ENCODE data around the gene MRRF.
A peak's percentile ranks its signal among the peaks of the same experiment; 100 is the strongest.

Gene MRRF, protein sequence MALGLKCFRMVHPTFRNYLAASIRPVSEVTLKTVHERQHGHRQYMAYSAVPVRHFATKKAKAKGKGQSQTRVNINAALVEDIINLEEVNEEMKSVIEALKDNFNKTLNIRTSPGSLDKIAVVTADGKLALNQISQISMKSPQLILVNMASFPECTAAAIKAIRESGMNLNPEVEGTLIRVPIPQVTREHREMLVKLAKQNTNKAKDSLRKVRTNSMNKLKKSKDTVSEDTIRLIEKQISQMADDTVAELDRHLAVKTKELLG

GRCh38 chr9:122264360-122265148, at the start of gene MRRF, which contains the start of gene RBM18:
TSS of gene MRRF (plus strand) at chr9:122264882. CDS start at chr9:122270892, 6,010 bp downstream.
TSS of gene RBM18 (minus strand) at chr9:122264840. CDS start at chr9:122261492, 3,348 bp downstream.
- peak within 1 kb of the TSS; percentile 95 for H3K4me3 ChIP-seq (ENCODE audit: low read length)
- no peak for TF ChIP-seq ZNF274 (IDR thresholded peaks at IDR 0.05; ENCODE audit: low read depth, low read length)

DNA sequence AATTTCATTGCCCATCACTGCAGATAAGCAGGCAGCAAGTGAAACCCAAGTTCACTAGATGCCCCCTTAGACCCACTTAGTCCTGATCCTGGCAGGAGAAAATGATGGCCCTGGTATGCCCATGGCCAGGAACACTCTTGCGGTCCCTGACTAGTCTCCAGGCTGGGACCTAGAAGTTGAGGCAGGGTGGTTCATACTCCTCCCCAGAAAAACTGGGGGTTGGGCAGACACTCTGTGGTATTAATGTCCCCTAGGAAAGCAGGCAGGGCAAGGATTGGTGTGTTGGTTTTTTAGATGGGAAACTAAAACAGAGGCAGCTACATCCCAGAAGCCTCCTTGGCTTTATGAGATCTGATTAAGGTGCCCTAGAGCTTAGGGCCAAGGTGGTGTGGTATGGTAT, 49.0 kb upstream of the MRRF start:
- no peak overlapping the region for H3K4me3 ChIP-seq (ENCODE audit: low read length)
- no peak for TF ChIP-seq ZNF274 (IDR thresholded peaks at IDR 0.05; ENCODE audit: low read depth, low read length)

- H3K4me3 ChIP-seq (ENCODE audit: low read length): no peak overlapping the region
Measured at GRCh38 chr9:122216138-122216797, 48.4 kb upstream of the MRRF start.

DNA sequence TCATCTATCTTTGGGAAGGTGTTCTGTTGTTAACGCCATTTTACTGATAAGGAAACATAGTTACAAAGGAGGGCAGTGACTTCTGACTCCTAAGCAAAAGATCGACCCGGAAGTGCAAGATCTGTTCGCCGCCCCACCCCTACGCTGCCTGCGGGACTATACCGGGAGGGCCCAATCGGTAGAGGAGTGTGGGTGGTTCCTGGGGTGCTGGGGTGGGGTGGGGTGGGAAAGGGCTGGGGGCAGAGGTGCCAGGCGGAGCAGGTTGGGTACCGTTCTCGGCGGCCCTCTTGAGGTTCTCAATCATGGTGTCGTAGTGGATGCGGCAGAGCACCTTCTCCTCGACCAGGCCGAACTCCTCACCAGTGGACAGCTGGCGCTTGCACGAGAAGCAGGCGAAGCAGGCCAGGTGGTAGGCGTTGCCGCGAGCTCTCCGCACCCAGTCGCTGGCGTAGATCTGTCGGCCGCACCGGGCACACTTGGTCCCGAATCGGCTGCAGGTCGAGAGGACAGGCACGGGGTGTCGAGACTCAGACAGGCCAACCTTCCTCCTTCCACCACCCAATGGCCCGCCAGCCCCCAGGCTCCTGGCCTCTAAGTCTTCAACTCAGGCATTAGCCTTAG, 47.8 kb upstream of the MRRF start:
- no peak overlapping the region for H3K4me3 ChIP-seq (ENCODE audit: low read length)
- no peak for TF ChIP-seq ZNF274 (IDR thresholded peaks at IDR 0.05; ENCODE audit: low read depth, low read length)

More at GRCh38 chr9:122216138-122216797, 48.4 kb upstream of the MRRF start:
- TF ChIP-seq ZNF274 (IDR thresholded peaks at IDR 0.05; ENCODE audit: low read depth, low read length): no peak

DNA sequence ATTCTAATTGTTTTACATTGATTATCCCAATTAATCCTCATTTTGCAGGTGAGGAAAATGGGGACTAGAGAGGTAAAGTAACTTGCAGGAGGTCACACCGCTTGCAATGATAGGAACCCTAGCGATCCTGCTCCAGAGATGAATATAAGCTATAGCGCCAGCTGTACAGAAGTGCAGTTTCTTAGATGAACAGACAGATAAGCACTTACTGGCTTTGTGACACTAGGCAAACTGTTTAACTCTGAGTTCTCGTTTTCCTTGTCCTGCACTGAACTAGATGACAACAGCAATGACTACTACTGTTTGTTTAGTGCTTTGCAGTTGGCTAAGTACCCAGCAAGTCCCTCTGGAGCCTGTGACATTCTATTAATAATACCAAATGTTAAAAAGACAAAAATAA, 47.0 kb upstream of the MRRF start:
- no peak overlapping the region for H3K4me3 ChIP-seq (ENCODE audit: low read length)
- no peak for TF ChIP-seq ZNF274 (IDR thresholded peaks at IDR 0.05; ENCODE audit: low read depth, low read length)

DNA sequence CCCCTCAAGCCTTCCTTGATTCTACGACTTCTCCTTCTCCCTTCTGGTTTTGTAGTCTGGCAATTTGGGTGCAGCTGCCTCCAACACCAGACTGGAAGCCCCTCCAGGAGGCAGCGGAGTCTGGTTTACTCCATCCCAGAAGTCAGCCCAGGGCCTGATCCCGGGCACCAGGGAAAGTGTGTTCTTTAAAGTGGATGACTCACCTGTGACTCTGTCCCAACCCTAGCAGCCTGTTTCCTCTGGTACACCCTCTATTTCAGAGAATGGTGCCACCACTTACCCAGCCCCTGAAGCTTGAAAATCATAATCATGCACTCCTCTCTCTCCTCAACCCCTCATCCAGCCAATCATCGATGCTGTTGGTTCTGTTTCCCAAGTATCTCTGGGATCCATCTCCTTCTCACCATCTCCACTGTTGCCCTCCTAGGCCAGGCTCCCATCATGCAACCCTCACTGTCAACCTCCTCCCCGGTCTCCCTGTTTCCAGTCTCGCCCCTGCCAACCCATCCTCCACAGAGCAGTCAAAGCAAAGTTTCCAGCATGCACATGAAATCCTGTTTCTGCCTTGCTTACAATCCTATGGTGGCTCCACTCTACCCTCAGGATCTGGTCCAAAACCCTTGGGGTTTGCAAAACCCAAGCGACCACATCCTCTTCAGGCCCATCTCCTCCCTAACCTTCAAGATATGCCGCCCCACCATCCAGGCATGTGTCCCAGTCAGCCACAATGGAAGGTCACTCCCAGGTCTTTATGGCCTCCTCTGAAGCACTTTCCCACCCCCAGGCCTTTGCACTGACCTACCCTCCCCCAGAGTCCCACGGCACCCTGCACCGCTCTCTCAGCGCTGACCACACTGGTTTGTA, 46.4 kb upstream of the MRRF start:
- TF ChIP-seq ZNF274 (IDR thresholded peaks at IDR 0.05; ENCODE audit: low read depth, low read length): no peak
- H3K4me3 ChIP-seq (ENCODE audit: low read length): no peak overlapping the region

DNA sequence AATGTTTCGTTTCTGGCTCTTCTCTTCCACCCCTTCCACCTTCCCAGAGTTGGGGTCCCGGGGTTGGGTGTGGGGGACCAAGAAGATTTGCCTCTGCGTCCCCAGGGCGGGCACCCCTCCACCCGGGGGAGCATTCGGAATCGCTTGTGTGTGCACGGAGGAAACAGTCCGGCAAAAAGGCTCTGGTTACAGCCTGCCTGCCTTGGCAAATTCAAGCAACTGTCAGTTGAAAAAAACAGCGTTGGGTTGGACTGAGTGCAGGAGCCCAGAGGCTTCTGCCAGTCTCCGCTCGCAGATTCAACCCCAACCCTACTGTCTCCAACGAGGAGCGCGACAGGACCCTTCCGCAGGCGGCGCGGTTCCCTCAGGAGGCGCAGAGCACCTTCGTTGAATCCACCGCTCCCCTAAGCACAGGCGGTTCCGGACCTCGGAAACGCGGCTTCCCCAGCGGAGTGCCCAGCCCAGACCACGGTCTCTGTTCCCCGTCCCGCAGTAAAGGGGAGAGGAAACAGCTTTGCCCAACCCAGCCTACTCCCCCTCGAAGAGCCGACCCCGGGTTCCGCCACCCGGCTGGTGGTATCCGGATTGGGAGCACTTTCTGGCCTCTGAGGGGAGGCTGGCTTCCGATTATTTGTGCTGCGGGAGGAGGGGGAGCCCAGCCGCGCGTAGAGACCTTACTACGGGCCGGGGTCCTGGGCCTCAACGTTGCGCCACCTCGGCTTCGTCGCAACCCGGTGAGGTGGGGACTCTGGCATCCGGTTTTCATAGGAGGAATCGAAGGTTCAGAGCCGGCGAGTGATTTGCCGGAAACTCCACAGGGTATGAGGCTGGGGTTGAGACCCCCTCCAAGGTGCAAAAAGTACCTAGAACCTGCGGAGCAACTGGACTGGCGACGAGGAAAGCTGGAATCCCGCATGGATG, 45.5 kb upstream of the MRRF start:
- no peak overlapping the region; the same call in 1 of the 2 replicates for H3K4me3 ChIP-seq (ENCODE audit: low read length)
- TF ChIP-seq ZNF274 (IDR thresholded peaks at IDR 0.05; ENCODE audit: low read depth, low read length): no peak

DNA sequence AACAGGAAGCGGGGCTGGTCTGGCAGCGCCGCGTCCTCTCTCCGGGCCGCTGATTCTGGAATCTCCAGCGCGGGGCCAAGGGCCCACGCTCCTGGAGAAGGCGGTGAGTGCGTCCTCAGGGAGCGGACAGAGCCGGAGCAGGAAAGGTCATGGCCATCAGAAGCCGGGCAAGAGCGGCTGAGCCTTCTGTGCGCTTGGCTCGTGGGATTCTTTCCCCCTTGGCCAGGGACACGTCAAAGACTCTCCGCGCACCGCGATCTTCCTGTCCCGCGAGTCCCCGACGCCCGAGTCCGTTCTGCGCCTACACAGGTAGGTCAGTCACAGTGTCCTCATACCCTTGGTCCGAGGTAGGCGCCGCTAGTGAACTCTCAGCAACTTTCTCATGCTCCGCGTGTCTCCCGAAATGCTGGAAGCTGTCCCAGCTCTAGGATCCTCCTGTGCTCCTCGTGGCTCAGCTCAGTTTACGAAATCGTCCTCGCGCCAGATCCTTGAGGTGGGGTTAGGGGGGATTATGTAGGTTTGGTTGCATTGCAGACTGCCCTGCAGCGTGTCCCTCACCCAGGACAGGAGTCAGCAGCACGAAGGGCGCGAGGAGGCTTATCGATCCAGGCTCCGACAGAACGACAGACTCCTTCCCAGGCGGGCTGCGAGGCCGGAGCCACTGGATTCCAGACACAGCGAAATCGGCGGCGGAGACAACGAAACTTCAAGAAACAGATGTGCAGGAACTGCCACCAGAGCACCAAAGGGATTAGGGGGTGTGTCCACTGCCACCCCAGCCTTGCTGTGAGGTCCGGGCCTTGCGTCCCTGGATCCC, 44.6 kb upstream of the MRRF start:
- no peak for TF ChIP-seq ZNF274 (IDR thresholded peaks at IDR 0.05; ENCODE audit: low read depth, low read length)

GRCh38 chr9:122220673-122221182, 44.0 kb upstream of the MRRF start:
- H3K4me3 ChIP-seq (ENCODE audit: low read length): no peak overlapping the region
- TF ChIP-seq ZNF274 (IDR thresholded peaks at IDR 0.05; ENCODE audit: low read depth, low read length): no peak

More for the DNA sequence above, 44.6 kb upstream of the MRRF start:
- H3K4me3 ChIP-seq (ENCODE audit: low read length): no peak overlapping the region

GRCh38 chr9:122221183-122221811, 43.4 kb upstream of the MRRF start:
- no peak overlapping the region for H3K4me3 ChIP-seq (ENCODE audit: low read length)
- TF ChIP-seq ZNF274 (IDR thresholded peaks at IDR 0.05; ENCODE audit: low read depth, low read length): no peak

DNA sequence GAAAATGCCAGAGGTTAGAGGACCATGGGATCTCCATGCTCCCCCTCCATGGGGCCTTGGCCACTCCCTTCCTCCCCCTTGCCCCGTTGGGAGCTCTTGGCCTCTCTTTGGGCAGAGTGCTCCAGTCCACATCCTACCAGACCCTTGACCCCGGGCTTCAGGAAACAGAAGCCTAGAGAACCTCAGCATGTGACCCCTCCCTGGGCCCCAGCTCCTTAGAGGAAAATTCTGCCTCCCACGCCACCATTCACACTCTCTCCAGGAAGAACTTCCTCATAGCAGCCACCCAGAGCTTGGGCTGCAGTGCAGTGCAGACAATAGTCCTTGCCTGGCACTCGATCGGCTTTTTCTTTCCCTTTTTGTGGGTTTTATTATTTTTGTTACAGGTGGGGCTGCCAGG, 41.9 kb upstream of the MRRF start:
- TF ChIP-seq ZNF274 (IDR thresholded peaks at IDR 0.05; ENCODE audit: low read depth, low read length): no peak
- no peak overlapping the region for H3K4me3 ChIP-seq (ENCODE audit: low read length)

All from GM08714 (cell line).